GM12878 (cell line): ENCODE data around the gene SLC22A23. TPM values are rescaled to one million over a fixed set of nuclear protein-coding genes. Genes with fewer than 3 reads are reported as not detected.
A peak's percentile ranks its signal among the peaks of the same experiment; 100 is the strongest.

Experiments
- BRCA1 ChIP-seq: IDR thresholded peaks from 2 replicates; pipeline ENCODE4 v1.6.1; 2011; ENCODE audit warnings: low read depth, low read length, improper control_type of control experiment
- CBFB ChIP-seq: IDR thresholded peaks from 2 replicates; pipeline ENCODE4 v1.6.1; 2016; ENCODE audit warnings: antibody characterized with exemption, low read depth
- CBX5 ChIP-seq: sonication (generic); IDR thresholded peaks from 2 replicates; pipeline ENCODE4 v1.6.1; 2016; ENCODE audit warnings: low read depth, moderate library complexity, mild to moderate bottlenecking, inconsistent platforms
- CEBPB ChIP-seq, 2 experiments: fragments of 150-350 bp in 1 of 2; IDR thresholded peaks; 2 replicates each; pipeline ENCODE4 v1.6.1; 2012 to 2014; ENCODE audit warnings: low read depth in 2 of 2, low read length in 2 of 2, borderline replicate concordance in 1 of 2, inconsistent platforms in 1 of 2
- DPF2 ChIP-seq: fragments of 450-650 bp; IDR thresholded peaks from 2 replicates; pipeline ENCODE4 v1.6.1; 2017; ENCODE audit warnings: mild to moderate bottlenecking
- E2F4 ChIP-seq: IDR thresholded peaks from 2 replicates; pipeline ENCODE4 v1.6.1; 2012; ENCODE audit warnings: low read depth, low read length, improper control_type of control experiment
- E4F1 ChIP-seq: fragments of 450-650 bp; IDR thresholded peaks from 2 replicates; pipeline ENCODE4 v1.6.1; 2018; ENCODE audit warnings: borderline replicate concordance, mild to moderate bottlenecking; ENCODE audit not compliant: partially characterized antibody
- GATAD2B ChIP-seq: fragments of 450-650 bp; conservative IDR thresholded peaks from 2 replicates; pipeline ENCODE4 v1.6.1; 2017; ENCODE audit warnings: low read depth, mild to moderate bottlenecking, moderate library complexity
- HDAC2 ChIP-seq: fragments of 200-600 bp; sonication (generic); IDR thresholded peaks from 2 replicates; pipeline ENCODE4 v1.6.1; 2017
- MAX ChIP-seq: IDR thresholded peaks from 2 replicates; pipeline ENCODE4 v1.6.1; 2012; ENCODE audit warnings: low read depth, low read length, improper control_type of control experiment
- NFIC ChIP-seq: IDR thresholded peaks from 2 replicates; pipeline ENCODE4 v1.6.1; 2012; ENCODE audit warnings: low read depth, mild to moderate bottlenecking, inconsistent platforms, low read length, moderate library complexity
- NFXL1 ChIP-seq: fragments of 450-650 bp; IDR thresholded peaks from 2 replicates; pipeline ENCODE4 v1.6.1; 2017; ENCODE audit warnings: antibody characterized with exemption, mild to moderate bottlenecking, borderline replicate concordance
- NR2C1 ChIP-seq: fragments of 450-650 bp; IDR thresholded peaks from 2 replicates; pipeline ENCODE4 v1.6.1; 2017; ENCODE audit warnings: antibody characterized with exemption, mild to moderate bottlenecking, moderate library complexity
- RBBP5 ChIP-seq: fragments of 200-600 bp; sonication (generic); conservative IDR thresholded peaks from 2 replicates; pipeline ENCODE4 v1.6.1; 2016
- WRNIP1 ChIP-seq: IDR thresholded peaks from 2 replicates; pipeline ENCODE4 v1.6.1; 2011; ENCODE audit warnings: low read depth, low read length, improper control_type of control experiment, borderline replicate concordance
- ZBTB40 ChIP-seq: fragments of 450-650 bp; IDR thresholded peaks from 2 replicates; pipeline ENCODE4 v1.6.1; 2016; ENCODE audit warnings: mild to moderate bottlenecking, moderate library complexity, borderline replicate concordance
- ZNF274 ChIP-seq: IDR thresholded peaks from one replicate; pipeline ENCODE4 v1.8.0; 2011; ENCODE audit not compliant: insufficient read length, insufficient read depth
- ZSCAN29 ChIP-seq: fragments of 450-650 bp; IDR thresholded peaks from 2 replicates; pipeline ENCODE4 v1.6.1; 2017; ENCODE audit warnings: mild to moderate bottlenecking, moderate library complexity
- ZZZ3 ChIP-seq: IDR thresholded peaks from 2 replicates; pipeline ENCODE4 v1.6.1; 2011; ENCODE audit warnings: low read depth; ENCODE audit not compliant: control insufficient read depth, insufficient read length
- polyA plus RNA-seq, 11 experiments: library from polyadenylated mRNA; depleted of rRNA in 4 of 11; unstranded in 6 of 11; stranded (reverse) in 5 of 11; fragments of >200 nt; fragmentation: Nextera tagmentation in 4 of 11; fragmentation: Illumina TruSeq in 1 of 11; extraction: Ambion mirVana in 4 of 11; extraction: Trizol in 1 of 11; gene quantifications; 1 replicate in 1 of 11; 2 replicates in 10 of 11; pipeline versions ENCODE4 v1.2.1 to v1.2.3, GENCODE V29; 2011 to 2016; ENCODE audit warnings: inconsistent platforms in 2 of 11, missing spikeins in 2 of 11, low read depth in 1 of 11
- total RNA-seq, 4 experiments: library from RNA; depleted of rRNA in 3 of 4; stranded (reverse); fragments of >200 nt in 3 of 4; fragmentation: Illumina TruSeq in 1 of 4; extraction: Trizol in 1 of 4; gene quantifications; 2 replicates each; pipeline versions ENCODE4 v1.2.1 to v1.2.3, GENCODE V29; 2013 to 2021
- TF ChIP-seq, protein P1 (sequence below): fragments of 450-650 bp; IDR thresholded peaks from 2 replicates; pipeline ENCODE4 v1.6.1; 2017; ENCODE audit warnings: borderline replicate concordance
- TF ChIP-seq, protein P2 (sequence below): fragments of 450-650 bp; conservative IDR thresholded peaks from 2 replicates; pipeline ENCODE4 v1.6.1; 2017; ENCODE audit warnings: mild to moderate bottlenecking, moderate library complexity

Gene SLC22A23
- total and polyA plus RNA-seq, 10 of the 15 experiments (the other 5 are each of a cell fraction or from before 2014, with no cell fraction given) = 0.20 to 2.4 (median 0.74) TPM

GRCh38 chr6:3388786-3389185, 68.1 kb downstream of the SLC22A23 start (continued):
- no peak for TF ChIP-seq GATAD2B
- no peak for TF ChIP-seq CBX5
- TF ChIP-seq NR2C1 = no peak
- TF ChIP-seq, protein P1, sequence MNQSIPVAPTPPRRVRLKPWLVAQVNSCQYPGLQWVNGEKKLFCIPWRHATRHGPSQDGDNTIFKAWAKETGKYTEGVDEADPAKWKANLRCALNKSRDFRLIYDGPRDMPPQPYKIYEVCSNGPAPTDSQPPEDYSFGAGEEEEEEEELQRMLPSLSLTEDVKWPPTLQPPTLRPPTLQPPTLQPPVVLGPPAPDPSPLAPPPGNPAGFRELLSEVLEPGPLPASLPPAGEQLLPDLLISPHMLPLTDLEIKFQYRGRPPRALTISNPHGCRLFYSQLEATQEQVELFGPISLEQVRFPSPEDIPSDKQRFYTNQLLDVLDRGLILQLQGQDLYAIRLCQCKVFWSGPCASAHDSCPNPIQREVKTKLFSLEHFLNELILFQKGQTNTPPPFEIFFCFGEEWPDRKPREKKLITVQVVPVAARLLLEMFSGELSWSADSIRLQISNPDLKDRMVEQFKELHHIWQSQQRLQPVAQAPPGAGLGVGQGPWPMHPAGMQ = peak; percentile 60; the same call in 1 of the 2 replicates
- TF ChIP-seq CBFB = peak; percentile 85
- TF ChIP-seq BRCA1 = no peak
- TF ChIP-seq ZSCAN29 = no peak
- no peak for TF ChIP-seq WRNIP1
- no peak for TF ChIP-seq NFXL1
- TF ChIP-seq NFIC = 0 out of 2 replicates have a peak, but pooled peaks have one; percentile 45
- TF ChIP-seq E4F1 = no peak
- TF ChIP-seq RBBP5 = no peak
- TF ChIP-seq ZZZ3 = no peak
- TF ChIP-seq HDAC2 = no peak
- TF ChIP-seq MAX = no peak
- TF ChIP-seq, protein P2, sequence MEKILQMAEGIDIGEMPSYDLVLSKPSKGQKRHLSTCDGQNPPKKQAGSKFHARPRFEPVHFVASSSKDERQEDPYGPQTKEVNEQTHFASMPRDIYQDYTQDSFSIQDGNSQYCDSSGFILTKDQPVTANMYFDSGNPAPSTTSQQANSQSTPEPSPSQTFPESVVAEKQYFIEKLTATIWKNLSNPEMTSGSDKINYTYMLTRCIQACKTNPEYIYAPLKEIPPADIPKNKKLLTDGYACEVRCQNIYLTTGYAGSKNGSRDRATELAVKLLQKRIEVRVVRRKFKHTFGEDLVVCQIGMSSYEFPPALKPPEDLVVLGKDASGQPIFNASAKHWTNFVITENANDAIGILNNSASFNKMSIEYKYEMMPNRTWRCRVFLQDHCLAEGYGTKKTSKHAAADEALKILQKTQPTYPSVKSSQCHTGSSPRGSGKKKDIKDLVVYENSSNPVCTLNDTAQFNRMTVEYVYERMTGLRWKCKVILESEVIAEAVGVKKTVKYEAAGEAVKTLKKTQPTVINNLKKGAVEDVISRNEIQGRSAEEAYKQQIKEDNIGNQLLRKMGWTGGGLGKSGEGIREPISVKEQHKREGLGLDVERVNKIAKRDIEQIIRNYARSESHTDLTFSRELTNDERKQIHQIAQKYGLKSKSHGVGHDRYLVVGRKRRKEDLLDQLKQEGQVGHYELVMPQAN = no peak
- TF ChIP-seq DPF2 = peak; percentile 87
- TF ChIP-seq E2F4 = no peak
- no peak for TF ChIP-seq ZBTB40
- TF ChIP-seq ZNF274 = no peak
- TF ChIP-seq CEBPB (IDR thresholded peaks at IDR 0.05; ENCODE audit: borderline replicate concordance in 1 of 2, low read depth in 2 of 2, low read length in 2 of 2) = no peak
